H1 (cell line): ENCODE data around the gene KATNAL2.

Experiments
- CHD2 ChIP-seq: IDR thresholded peaks from 2 replicates; pipeline ENCODE4 v1.6.1; 2012; ENCODE audit warnings: low read length, improper control_type of control experiment
- EZH2 ChIP-seq: fragments of 200-600 bp; sonication (generic); IDR thresholded peaks from 2 replicates; pipeline ENCODE4 v1.7.1; 2012; ENCODE audit warnings: low read depth, mild to moderate bottlenecking, moderate library complexity, low read length, inconsistent platforms; ENCODE audit not compliant: severe bottlenecking
- JUN ChIP-seq: IDR thresholded peaks from 2 replicates; pipeline ENCODE4 v1.6.1; 2011; ENCODE audit warnings: low read depth, mild to moderate bottlenecking, improper control_type of control experiment, low read length
- POLR2AphosphoS5 ChIP-seq: IDR thresholded peaks from 2 replicates; pipeline ENCODE4 v1.6.1; 2011; ENCODE audit warnings: low read depth, low read length
- RFX5 ChIP-seq: IDR thresholded peaks from 2 replicates; pipeline ENCODE4 v1.6.1; 2011; ENCODE audit warnings: low read depth, low read length, improper control_type of control experiment, borderline replicate concordance
- TF ChIP-seq, protein P1 (sequence below), 3 experiments: IDR thresholded peaks; 1 replicate in 2 of 3; 2 replicates in 1 of 3; pipeline versions ENCODE4 v1.5.1 to v1.6.1; 2011; ENCODE audit warnings: low read length in 3 of 3, mild to moderate bottlenecking in 3 of 3, inconsistent platforms in 2 of 3, low read depth in 1 of 3, moderate library complexity in 1 of 3; ENCODE audit not compliant: insufficient read depth in 1 of 3; ENCODE audit errors: control extremely low read depth in 1 of 3
- TF ChIP-seq, protein P2 (sequence below): IDR thresholded peaks from 2 replicates; pipeline ENCODE4 v1.6.1; 2012; ENCODE audit warnings: inconsistent platforms

DNA sequence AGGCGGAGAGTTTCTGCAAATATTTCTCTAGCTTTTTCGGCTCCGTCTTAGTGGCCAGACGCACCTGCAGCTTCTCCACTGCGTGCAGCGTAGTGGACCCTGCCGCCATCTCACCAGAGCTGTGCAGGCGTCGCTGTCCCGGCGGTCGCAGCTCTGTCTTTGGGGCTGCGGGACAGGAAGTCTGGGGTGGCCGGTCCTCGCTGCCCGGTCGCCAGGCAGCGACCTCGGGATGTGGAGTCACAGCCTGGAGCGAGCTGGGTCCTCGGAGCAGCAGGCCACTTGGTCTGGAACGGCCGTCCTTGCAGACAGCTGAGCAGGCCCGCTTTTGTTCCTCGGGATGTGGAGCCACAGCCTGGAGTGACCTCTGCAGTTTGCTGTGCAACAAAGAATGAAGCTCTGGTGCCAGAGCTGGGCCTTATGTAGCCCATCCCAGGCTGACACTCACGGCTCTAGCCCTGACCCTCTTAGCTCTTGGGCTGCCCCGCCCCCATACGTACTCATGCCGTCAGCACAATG is 117.8 kb downstream of the KATNAL2 start, which contains the start of gene ELOA2:
- TF ChIP-seq, protein P1, sequence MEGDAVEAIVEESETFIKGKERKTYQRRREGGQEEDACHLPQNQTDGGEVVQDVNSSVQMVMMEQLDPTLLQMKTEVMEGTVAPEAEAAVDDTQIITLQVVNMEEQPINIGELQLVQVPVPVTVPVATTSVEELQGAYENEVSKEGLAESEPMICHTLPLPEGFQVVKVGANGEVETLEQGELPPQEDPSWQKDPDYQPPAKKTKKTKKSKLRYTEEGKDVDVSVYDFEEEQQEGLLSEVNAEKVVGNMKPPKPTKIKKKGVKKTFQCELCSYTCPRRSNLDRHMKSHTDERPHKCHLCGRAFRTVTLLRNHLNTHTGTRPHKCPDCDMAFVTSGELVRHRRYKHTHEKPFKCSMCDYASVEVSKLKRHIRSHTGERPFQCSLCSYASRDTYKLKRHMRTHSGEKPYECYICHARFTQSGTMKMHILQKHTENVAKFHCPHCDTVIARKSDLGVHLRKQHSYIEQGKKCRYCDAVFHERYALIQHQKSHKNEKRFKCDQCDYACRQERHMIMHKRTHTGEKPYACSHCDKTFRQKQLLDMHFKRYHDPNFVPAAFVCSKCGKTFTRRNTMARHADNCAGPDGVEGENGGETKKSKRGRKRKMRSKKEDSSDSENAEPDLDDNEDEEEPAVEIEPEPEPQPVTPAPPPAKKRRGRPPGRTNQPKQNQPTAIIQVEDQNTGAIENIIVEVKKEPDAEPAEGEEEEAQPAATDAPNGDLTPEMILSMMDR (IDR thresholded peaks at IDR 0.05; ENCODE audit: control extremely low read depth in 1 of 3, insufficient read depth in 1 of 3, low read depth in 1 of 3, low read length in 3 of 3): no peak
- no peak for TF ChIP-seq POLR2AphosphoS5
- TF ChIP-seq CHD2: no peak
- TF ChIP-seq EZH2: no peak
- TF ChIP-seq, protein P2, sequence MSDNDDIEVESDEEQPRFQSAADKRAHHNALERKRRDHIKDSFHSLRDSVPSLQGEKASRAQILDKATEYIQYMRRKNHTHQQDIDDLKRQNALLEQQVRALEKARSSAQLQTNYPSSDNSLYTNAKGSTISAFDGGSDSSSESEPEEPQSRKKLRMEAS: no peak
- no peak for TF ChIP-seq JUN
- TF ChIP-seq RFX5: no peak
